Natural killer cell (primary cell): ENCODE data around the gene ST6GAL1. TPM values are rescaled to one million over a fixed set of nuclear protein-coding genes. Genes with fewer than 3 reads are reported as not detected.

Experiments used
- ATAC-seq, 3 donors: fragments of 150-1000 bp in 2 of 3; fragments of 200-7000 bp in 1 of 3; cut with Tn5 transposase; 1 replicate in 1 of 3; 2 replicates in 2 of 3; pipeline ENCODE4 v1.10.0; 2021; ENCODE audit warnings: mild to moderate bottlenecking in 2 of 3, moderate library complexity in 2 of 3
- DNase-seq, 2 donors: peaks; one replicate each; pipeline versions ENCODE4 v3.0.0 to v3.0.0-alpha.2; 2013 to 2021; ENCODE audit warnings: mixed read lengths in 1 of 2
- H3K27ac ChIP-seq: one replicate; pipeline ENCODE4 v1.5.1; 2013; ENCODE audit warnings: mild to moderate bottlenecking, low read length
- H3K27me3 ChIP-seq: one replicate; pipeline ENCODE4 v1.6.1; 2013; ENCODE audit warnings: low read length; ENCODE audit not compliant: control insufficient read depth, insufficient read depth
- H3K36me3 ChIP-seq: one replicate; pipeline ENCODE4 v1.6.1; 2013; ENCODE audit warnings: low read length; ENCODE audit not compliant: control insufficient read depth, insufficient read depth
- H3K4me1 ChIP-seq: one replicate; pipeline ENCODE4 v1.6.1; 2013; ENCODE audit warnings: low read length; ENCODE audit not compliant: control insufficient read depth, insufficient read depth
- H3K4me3 ChIP-seq: one replicate; pipeline ENCODE4 v1.5.1; 2013; ENCODE audit warnings: low read length
- H3K9me3 ChIP-seq: one replicate; pipeline ENCODE4 v1.6.1; 2013; ENCODE audit warnings: low read length; ENCODE audit not compliant: control insufficient read depth, insufficient read depth
- H3K27ac Mint-ChIP-seq, 2 donors: one replicate each; pipeline ENCODE4 v1.8.0; 2022; ENCODE audit warnings: mild to moderate bottlenecking in 2 of 2, mixed read lengths in 2 of 2, moderate library complexity in 1 of 2
- H3K27me3 Mint-ChIP-seq, 2 donors: one replicate each; pipeline ENCODE4 v1.8.0; 2022; ENCODE audit warnings: low read depth in 2 of 2, mixed read lengths in 2 of 2
- H3K36me3 Mint-ChIP-seq: one replicate; pipeline ENCODE4 v1.8.0; 2022; ENCODE audit warnings: mixed read lengths
- H3K4me1 Mint-ChIP-seq, 2 donors: one replicate each; pipeline ENCODE4 v1.8.0; 2022; ENCODE audit warnings: mixed read lengths in 2 of 2
- H3K4me3 Mint-ChIP-seq: one replicate; pipeline ENCODE4 v1.8.0; 2022; ENCODE audit warnings: mild to moderate bottlenecking, moderate library complexity, mixed read lengths
- H3K9me3 Mint-ChIP-seq, 2 donors: one replicate each; pipeline ENCODE4 v1.8.0; 2022; ENCODE audit warnings: mixed read lengths in 2 of 2
- WGBS: methylation state at CpG from one replicate; pipeline ENCODE4 v1.1.7; 2013; ENCODE audit warnings: missing lambda C conversion rate; ENCODE audit not compliant: insufficient coverage; 5-methylcytosine and 5-hydroxymethylcytosine counted together
- intact Hi-C: fragments of 100-400 bp; cut with micrococcal nuclease; formaldehyde crosslinking; loops from one replicate; pipeline ENCODE4 v1.14.2; 2022
- total RNA-seq, 4 donors: library from RNA; stranded (reverse); fragments of 120-200 nt in 1 of 4; gene quantifications; one replicate each; pipeline versions ENCODE4 v1.2.3 to v1.2.4, GENCODE V29; 2013 to 2022
- TF ChIP-seq, protein P1 (sequence below): fragments of 200-600 bp; IDR thresholded peaks from one replicate; pipeline ENCODE4 v1.8.0; 2022; ENCODE audit warnings: antibody characterized with exemption

Gene ST6GAL1
- total RNA-seq, 3 donors from 2014 or later (not counting 1 experiment from before 2014, with no cell fraction given) = 121 to 182 (median 146) TPM

DNA sequence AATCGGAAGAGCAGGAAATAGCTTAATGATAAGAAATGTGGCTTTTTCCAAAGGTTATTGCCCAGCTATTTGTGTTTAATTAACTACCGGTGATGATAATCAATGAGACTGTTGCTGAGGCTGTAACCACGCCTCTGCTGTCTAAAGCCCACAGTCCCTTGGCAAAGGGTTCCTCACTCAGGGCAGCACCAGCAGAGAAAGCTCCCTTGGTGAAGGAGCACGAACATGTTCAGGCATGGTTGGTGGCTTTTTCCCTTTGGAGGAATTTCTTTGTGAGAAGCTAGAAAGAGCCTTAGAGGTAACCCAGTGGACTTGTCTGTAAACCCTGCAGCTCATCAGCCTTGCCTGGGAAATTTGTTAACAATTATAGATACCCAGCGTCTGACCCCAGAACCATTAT lies 7.5 kb upstream of the ST6GAL1 start:
- Histone ChIP-seq H3K9me3 (no peaks in the 10 kb centered on the region), H3K4me3 (no peak overlapping the region), H3K27me3 (no peaks in the 10 kb centered on the region), H3K36me3 (no peaks in the 10 kb centered on the region), H3K27ac (no peak overlapping the region), H3K4me1 (peaks cover 2% of the 10 kb centered on the region)
- ATAC-seq (no peak), DNase-seq (no peak)
- no peaks in the 10 kb centered on the region for H3K36me3 Mint-ChIP-seq
- intact Hi-C loops = no loop called here
- H3K27ac Mint-ChIP-seq = no peak overlapping the region
- WGBS = 97% methylated on average over 5 of the region's 5 CpGs
- no peak overlapping the region for H3K4me3 Mint-ChIP-seq
- no peaks in the 10 kb centered on the region for H3K27me3 Mint-ChIP-seq
- TF ChIP-seq, protein P1, sequence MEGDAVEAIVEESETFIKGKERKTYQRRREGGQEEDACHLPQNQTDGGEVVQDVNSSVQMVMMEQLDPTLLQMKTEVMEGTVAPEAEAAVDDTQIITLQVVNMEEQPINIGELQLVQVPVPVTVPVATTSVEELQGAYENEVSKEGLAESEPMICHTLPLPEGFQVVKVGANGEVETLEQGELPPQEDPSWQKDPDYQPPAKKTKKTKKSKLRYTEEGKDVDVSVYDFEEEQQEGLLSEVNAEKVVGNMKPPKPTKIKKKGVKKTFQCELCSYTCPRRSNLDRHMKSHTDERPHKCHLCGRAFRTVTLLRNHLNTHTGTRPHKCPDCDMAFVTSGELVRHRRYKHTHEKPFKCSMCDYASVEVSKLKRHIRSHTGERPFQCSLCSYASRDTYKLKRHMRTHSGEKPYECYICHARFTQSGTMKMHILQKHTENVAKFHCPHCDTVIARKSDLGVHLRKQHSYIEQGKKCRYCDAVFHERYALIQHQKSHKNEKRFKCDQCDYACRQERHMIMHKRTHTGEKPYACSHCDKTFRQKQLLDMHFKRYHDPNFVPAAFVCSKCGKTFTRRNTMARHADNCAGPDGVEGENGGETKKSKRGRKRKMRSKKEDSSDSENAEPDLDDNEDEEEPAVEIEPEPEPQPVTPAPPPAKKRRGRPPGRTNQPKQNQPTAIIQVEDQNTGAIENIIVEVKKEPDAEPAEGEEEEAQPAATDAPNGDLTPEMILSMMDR = no peak
- peaks cover 7 to 9% of the 10 kb centered on the region in 2 donors for H3K4me1 Mint-ChIP-seq
- no peaks in the 10 kb centered on the region for H3K9me3 Mint-ChIP-seq

DNA sequence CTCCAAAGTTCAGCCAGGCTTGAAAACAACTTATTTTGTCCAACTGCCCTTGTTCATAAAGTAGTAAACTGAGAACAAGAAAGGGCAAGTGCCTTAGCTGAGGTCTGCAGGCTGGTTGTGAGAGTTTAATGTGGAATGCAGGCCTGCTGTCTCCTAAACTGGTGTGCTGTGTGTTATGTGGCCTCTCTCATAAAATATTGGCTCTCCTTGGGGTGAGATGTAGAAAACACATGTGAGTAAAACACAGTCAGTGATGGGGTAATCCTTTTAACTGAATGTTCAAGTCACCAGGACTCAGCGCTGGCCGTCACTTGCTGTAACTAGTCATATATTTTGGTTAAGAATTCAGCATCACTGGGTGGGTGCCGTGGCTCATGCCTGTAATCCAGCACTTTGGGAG lies 7.1 kb upstream of the ST6GAL1 start:
- intact Hi-C loops = no loop called here
- TF ChIP-seq, protein P1 = no peak
- Histone ChIP-seq H3K36me3 (no peaks in the 10 kb centered on the region), H3K4me1 (no peaks in the 10 kb centered on the region), H3K27ac (no peak overlapping the region), H3K4me3 (no peak overlapping the region), H3K27me3 (no peaks in the 10 kb centered on the region), H3K9me3 (no peaks in the 10 kb centered on the region)
- H3K27ac Mint-ChIP-seq = no peak overlapping the region
- no peak for DNase-seq
- no peaks in the 10 kb centered on the region for H3K36me3 Mint-ChIP-seq
- H3K4me1 Mint-ChIP-seq = peaks cover 7 to 9% of the 10 kb centered on the region in 2 donors
- no peak overlapping the region for H3K4me3 Mint-ChIP-seq
- H3K27me3 Mint-ChIP-seq = no peaks in the 10 kb centered on the region
- WGBS = 97% methylated on average over 3 of the region's 3 CpGs
- ATAC-seq = no peak
- no peaks in the 10 kb centered on the region for H3K9me3 Mint-ChIP-seq

DNA sequence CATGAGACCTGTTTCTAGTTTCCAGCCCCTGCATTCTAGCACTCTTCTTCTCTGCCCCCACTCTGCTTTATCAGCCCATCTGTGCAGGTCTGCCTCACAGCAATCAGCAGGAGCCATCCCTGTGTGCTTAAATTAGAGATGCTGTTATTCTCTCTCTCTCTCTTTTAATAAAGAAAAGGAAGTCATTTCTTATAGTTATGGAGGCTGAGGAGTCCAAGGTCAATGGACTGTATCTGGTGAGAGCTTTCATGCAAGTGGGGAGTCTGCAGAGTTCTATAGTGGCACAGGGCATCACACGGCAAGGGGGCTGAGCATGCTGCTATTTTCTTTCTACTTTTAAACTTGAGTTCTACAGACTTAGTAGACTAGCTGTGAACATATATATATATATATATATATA lies 4.5 kb upstream of the ST6GAL1 start:
- Mint-ChIP-seq H3K27me3 (no peaks in the 10 kb centered on the region), H3K9me3 (no peaks in the 10 kb centered on the region), H3K27ac (no peak overlapping the region), H3K36me3 (no peaks in the 10 kb centered on the region), H3K4me1 (peaks cover 11 to 12% of the 10 kb centered on the region in 2 donors), H3K4me3 (no peak overlapping the region)
- no peaks in the 10 kb centered on the region for H3K36me3 ChIP-seq
- H3K4me3 ChIP-seq = no peak overlapping the region
- ATAC-seq (no peak), DNase-seq (no peak)
- intact Hi-C loops = no loop called here
- peaks cover 10% of the 10 kb centered on the region for H3K4me1 ChIP-seq
- no peak overlapping the region for H3K27ac ChIP-seq
- TF ChIP-seq, protein P1 = no peak
- 88% methylated on average over 1 of the region's 1 CpG for WGBS
- H3K9me3 ChIP-seq = no peaks in the 10 kb centered on the region
- H3K27me3 ChIP-seq = no peaks in the 10 kb centered on the region

DNA sequence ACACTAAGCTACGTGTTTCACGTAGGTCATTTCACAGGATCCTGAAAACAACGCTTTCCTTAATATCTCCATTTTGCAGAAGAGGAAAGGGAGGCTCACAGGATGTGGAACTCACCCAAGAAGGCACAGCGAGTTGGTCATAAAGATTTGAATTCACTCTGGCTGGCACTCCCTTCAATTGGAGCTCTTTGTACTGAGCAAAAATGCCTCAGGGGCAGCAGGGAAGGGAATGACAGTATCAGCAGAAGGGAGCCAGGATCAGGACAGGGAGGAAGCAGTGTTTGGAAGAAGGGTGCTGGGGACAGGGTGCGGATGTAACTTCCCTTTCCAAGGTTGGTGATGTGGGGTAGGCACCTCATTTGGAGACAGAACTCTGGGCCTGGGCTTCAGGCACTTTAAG lies 1.1 kb upstream of the ST6GAL1 start:
- peak overlapping the region; percentile 65 for H3K4me3 Mint-ChIP-seq
- Histone ChIP-seq H3K4me3 (no peak overlapping the region), H3K27me3 (no peaks in the 10 kb centered on the region), H3K36me3 (peaks cover 12% of the 10 kb centered on the region), H3K4me1 (peaks cover 34% of the 10 kb centered on the region), H3K27ac (no peak overlapping the region), H3K9me3 (no peaks in the 10 kb centered on the region)
- TF ChIP-seq, protein P1 = no peak
- H3K4me1 Mint-ChIP-seq = peaks cover 31 to 37% of the 10 kb centered on the region in 2 donors
- H3K27ac Mint-ChIP-seq = no peak overlapping the region
- H3K27me3 Mint-ChIP-seq = no peaks in the 10 kb centered on the region
- intact Hi-C loops = no loop called here
- H3K36me3 Mint-ChIP-seq = no peaks in the 10 kb centered on the region
- ATAC-seq (no peak), DNase-seq (no peak)
- 97% methylated on average over 5 of the region's 5 CpGs for WGBS
- no peaks in the 10 kb centered on the region for H3K9me3 Mint-ChIP-seq
